Measurements from ENCODE around the gene LRRC4C.

DNA sequence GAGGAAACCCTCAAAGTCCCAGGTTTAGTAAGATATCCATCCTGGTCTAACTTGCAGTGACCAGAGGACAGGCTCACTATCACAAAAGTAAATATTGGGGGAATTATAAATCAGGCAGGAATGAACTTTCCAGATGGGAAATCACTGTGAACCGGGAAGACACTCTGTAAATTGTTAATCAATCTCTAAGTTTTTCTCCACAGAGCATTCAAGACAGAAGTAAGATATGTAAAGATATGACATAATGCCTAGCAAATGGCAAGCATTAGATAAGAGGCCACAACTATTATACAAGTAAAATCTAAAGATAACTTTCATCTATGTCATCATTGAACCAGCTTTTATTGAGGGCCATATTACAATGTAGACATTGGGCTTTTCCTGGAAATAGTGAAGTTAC lies 35.3 kb upstream of the LRRC4C start:
- TF ChIP-seq, protein P1, sequence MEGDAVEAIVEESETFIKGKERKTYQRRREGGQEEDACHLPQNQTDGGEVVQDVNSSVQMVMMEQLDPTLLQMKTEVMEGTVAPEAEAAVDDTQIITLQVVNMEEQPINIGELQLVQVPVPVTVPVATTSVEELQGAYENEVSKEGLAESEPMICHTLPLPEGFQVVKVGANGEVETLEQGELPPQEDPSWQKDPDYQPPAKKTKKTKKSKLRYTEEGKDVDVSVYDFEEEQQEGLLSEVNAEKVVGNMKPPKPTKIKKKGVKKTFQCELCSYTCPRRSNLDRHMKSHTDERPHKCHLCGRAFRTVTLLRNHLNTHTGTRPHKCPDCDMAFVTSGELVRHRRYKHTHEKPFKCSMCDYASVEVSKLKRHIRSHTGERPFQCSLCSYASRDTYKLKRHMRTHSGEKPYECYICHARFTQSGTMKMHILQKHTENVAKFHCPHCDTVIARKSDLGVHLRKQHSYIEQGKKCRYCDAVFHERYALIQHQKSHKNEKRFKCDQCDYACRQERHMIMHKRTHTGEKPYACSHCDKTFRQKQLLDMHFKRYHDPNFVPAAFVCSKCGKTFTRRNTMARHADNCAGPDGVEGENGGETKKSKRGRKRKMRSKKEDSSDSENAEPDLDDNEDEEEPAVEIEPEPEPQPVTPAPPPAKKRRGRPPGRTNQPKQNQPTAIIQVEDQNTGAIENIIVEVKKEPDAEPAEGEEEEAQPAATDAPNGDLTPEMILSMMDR (IDR thresholded peaks at IDR 0.05) = no peak
- no peak for TF ChIP-seq POLR2A (IDR thresholded peaks at IDR 0.05)
